Loucy (cell line): ENCODE measurements around the gene SLC4A5.

ENCODE experiments used
- EZH2phosphoT487 ChIP-seq: fragments of 200-600 bp; IDR thresholded peaks from 2 replicates; pipeline ENCODE4 v1.6.1; 2018; ENCODE audit warnings: antibody characterized with exemption, mild to moderate bottlenecking, moderate library complexity, borderline replicate concordance
- TF ChIP-seq, protein P1 (sequence below): fragments of 200-600 bp; sonication (generic); conservative IDR thresholded peaks from 2 replicates; pipeline ENCODE4 v1.5.1; 2014; ENCODE audit warnings: mild to moderate bottlenecking, antibody characterized with exemption, low read length

DNA sequence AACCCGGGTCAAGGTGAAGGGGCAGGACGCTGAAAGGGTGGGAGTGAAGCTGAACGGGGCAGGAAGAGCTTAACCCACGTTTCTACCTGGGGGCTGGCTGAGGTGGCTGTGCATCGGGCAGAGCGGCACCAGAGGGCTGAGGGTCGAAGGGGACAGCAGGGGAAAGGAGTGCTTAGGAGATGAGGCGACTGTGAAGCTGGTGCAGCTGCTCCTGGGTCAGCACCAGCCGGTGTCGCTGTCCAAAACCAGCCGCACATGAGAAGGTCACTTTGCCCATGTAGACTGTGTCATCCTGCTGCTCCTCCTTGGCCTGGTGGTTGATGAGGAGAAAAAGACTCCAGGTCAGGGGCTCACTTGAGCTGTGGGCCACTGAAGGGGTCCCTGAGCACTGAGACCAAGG, 18.1 kb upstream of the SLC4A5 start:
- TF ChIP-seq, protein P1, sequence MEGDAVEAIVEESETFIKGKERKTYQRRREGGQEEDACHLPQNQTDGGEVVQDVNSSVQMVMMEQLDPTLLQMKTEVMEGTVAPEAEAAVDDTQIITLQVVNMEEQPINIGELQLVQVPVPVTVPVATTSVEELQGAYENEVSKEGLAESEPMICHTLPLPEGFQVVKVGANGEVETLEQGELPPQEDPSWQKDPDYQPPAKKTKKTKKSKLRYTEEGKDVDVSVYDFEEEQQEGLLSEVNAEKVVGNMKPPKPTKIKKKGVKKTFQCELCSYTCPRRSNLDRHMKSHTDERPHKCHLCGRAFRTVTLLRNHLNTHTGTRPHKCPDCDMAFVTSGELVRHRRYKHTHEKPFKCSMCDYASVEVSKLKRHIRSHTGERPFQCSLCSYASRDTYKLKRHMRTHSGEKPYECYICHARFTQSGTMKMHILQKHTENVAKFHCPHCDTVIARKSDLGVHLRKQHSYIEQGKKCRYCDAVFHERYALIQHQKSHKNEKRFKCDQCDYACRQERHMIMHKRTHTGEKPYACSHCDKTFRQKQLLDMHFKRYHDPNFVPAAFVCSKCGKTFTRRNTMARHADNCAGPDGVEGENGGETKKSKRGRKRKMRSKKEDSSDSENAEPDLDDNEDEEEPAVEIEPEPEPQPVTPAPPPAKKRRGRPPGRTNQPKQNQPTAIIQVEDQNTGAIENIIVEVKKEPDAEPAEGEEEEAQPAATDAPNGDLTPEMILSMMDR: no peak
- no peak for TF ChIP-seq EZH2phosphoT487
